Choroid plexus epithelial cell (primary cell): ENCODE results near the gene TMEM185B.

Experiments used
- DNase-seq: peaks from one replicate; pipeline ENCODE4 v3.0.0-alpha.2; 2010; ENCODE audit warnings: low read depth
- H3K4me3 ChIP-seq: 2 replicates; pipeline ENCODE4 v1.5.1; 2011; ENCODE audit warnings: low read depth, mild to moderate bottlenecking, control low read depth, low read length, moderate library complexity
- TF ChIP-seq, protein P1 (sequence below): conservative IDR thresholded peaks from 2 replicates; pipeline ENCODE4 v1.5.1; 2011; ENCODE audit warnings: low read depth, mild to moderate bottlenecking, control low read depth, inconsistent platforms, low read length, moderate library complexity

TMEM185B gene

DNA sequence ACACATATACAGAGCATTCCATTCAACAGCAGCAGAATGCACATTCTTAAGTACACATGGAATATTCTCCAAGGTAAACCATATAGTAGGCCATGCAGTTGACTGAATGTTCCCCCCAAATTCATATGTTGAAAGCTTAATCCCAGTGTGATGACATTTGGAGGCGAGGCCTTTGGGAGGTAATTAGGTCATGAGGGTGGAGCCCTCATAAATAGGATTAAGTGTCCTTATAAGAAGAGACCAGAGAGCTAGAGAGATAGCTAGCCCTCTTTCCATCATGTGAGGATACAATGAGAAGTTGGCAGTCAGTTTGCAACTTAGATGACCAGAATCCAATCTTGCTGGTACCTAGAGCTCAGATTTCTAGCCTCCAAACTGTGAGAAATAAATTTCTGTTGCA lies 27.6 kb downstream of the TMEM185B start:
- no peak for DNase-seq
- TF ChIP-seq, protein P1, sequence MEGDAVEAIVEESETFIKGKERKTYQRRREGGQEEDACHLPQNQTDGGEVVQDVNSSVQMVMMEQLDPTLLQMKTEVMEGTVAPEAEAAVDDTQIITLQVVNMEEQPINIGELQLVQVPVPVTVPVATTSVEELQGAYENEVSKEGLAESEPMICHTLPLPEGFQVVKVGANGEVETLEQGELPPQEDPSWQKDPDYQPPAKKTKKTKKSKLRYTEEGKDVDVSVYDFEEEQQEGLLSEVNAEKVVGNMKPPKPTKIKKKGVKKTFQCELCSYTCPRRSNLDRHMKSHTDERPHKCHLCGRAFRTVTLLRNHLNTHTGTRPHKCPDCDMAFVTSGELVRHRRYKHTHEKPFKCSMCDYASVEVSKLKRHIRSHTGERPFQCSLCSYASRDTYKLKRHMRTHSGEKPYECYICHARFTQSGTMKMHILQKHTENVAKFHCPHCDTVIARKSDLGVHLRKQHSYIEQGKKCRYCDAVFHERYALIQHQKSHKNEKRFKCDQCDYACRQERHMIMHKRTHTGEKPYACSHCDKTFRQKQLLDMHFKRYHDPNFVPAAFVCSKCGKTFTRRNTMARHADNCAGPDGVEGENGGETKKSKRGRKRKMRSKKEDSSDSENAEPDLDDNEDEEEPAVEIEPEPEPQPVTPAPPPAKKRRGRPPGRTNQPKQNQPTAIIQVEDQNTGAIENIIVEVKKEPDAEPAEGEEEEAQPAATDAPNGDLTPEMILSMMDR = no peak
- no peak overlapping the region for H3K4me3 ChIP-seq

DNA sequence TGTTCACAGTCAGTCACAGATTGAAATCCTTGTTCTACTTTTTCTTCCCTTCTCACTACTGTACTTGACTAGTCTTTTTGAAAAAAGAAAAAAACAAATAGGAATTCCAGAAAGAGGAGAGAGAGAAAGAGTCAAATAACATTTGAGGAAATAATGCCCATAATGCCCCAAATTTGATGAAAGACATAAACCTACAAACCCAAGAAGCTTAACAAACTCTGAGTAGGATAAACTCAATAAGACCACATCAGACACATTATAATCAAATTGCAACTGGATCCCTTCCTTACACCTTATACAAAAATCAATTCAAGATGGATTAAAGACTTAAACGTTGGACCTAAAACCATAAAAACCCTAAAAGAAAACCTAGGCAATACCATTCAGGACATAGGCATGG lies 30.9 kb downstream of the TMEM185B start:
- TF ChIP-seq, protein P1 = no peak
- no peak for DNase-seq
- H3K4me3 ChIP-seq = no peak overlapping the region

DNA sequence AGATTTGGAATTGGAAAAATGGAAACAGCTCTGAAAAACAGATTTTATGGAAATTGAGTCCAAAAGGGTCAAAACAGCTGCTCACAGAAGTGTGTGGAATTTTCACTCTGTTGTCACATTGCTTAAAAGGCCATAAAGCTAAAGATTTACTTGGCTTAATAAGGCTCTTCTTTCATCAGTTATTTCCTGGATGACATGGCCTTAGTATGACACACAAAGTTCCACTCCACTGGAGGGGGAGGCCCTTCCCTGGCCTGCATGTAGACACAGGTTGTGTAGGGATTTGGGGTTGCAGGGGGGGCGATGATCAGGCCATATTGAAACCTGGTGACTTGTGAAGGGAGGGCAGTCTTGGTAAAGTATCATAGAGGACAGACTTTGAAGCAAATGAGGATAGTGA lies 34.0 kb downstream of the TMEM185B start:
- TF ChIP-seq, protein P1 = no peak
- DNase-seq = no peak
- no peak overlapping the region for H3K4me3 ChIP-seq

DNA sequence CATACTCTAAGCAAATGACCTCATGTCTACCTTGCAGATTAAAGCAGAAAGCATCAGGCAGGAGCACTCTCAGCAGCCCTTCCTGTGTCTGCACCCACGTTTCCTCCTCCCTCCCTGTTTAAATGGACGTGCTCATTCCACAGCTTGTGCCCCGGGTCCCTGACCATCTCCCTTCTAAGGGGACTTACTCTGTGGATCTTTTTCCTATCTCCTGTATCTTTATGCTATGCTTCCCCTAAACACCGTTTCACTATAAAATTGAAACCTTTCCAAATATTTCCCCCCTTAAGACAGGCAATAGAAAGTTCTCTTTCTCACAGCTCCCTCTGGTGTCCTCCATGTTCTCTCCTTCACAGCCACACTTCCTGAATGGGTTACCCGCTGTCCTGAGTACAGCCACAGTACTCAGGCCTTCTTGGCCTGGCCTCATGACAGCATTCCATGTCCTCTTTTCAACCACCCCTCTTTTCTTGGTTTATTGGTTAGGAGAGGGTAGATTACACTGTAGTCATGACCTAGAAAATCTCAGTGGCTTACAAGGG lies 41.1 kb downstream of the TMEM185B start:
- no peak for DNase-seq
- no peak overlapping the region for H3K4me3 ChIP-seq
- TF ChIP-seq, protein P1 = peak; percentile 32

DNA sequence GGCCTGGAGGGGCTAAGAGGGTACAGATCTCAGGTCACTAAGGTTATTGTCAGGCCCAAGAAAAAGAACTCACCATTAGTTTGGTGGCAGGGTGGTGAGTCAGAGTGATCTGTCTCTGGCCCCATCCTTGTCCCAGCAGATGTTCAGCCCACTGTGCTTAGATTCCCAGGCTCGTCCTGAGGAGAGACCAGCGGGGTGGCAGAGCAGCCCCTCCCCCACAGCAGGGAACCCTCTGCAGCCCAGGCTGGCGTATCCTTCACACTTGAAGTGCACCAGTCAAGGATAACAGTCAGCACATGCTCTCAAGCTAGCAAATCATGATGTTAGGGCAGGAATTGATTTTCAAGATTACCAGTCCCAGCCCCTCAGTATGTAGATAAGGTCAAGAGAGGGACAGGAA lies 43.1 kb downstream of the TMEM185B start:
- no peak overlapping the region for H3K4me3 ChIP-seq
- no peak for DNase-seq
- TF ChIP-seq, protein P1 = no peak

DNA sequence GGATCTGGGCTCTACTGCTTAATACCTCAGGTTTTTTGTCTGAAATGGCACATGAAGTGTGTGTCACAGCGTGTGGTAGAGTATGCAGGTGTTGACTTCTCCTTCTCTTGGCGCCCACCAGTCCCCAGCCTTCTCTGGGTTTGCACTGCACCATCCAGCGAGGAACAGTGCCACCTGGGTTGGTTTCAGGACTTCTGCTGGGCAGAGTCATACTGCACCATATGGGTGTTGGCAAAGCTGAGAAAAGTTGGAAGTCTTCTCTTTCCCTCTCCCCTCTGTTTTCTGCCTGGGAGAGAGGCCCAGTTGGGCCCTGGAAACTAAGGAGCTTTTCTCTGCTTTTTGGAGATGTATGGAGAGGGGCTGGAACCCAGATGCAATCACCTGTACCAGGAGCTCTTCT lies 43.8 kb downstream of the TMEM185B start:
- no peak overlapping the region for H3K4me3 ChIP-seq
- TF ChIP-seq, protein P1 = no peak
- DNase-seq = no peak

DNA sequence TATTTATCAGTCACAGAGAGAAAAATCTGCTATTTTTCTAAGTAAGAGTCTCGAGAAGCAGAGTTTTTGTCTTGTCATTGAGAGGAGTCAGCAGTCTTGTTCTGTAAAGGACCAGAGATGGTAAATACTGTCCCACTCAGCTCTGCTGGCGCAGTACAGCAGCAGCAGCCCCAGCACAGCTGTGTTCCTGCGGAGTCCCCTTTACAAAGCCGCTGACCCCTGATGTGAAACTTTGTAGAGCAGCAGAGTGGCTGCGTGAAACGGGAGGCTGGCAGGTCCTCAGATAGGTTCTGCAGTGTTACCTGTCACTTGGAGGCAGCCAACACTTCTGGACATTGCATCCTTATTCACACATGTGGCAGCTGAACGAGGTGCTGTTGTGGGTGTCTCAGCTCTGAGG lies 45.2 kb downstream of the TMEM185B start:
- TF ChIP-seq, protein P1 = no peak
- H3K4me3 ChIP-seq = no peak overlapping the region

More for the DNA sequence above, 45.2 kb downstream of the TMEM185B start:
- DNase-seq = no peak
